ENCODE measurements around the gene SLC34A2.
A peak's percentile ranks its signal among the peaks of the same experiment; 100 is the strongest.

SLC34A2 gene

GRCh38 chr4:25710637-25711036, 55.0 kb downstream of the SLC34A2 start:
- no peak for DNase-seq (ENCODE audit: low read depth in 1 of 2, low spot score in 1 of 2)
- in situ Hi-C loops (cut with HindIII; ENCODE audit: low pct_unique_long_range_greater_than_20kb, low sequenced_read_pairs) = no loop called here
- no peak for TF ChIP-seq JUND (IDR thresholded peaks at IDR 0.05; ENCODE audit: low read depth)

GRCh38 chr4:25712611-25713010, 57.0 kb downstream of the SLC34A2 start:
- in situ Hi-C loops (cut with HindIII; ENCODE audit: low pct_unique_long_range_greater_than_20kb, low sequenced_read_pairs) = no loop called here
- no peak for DNase-seq (ENCODE audit: low read depth in 1 of 2, low spot score in 1 of 2)
- TF ChIP-seq JUND (IDR thresholded peaks at IDR 0.05; ENCODE audit: low read depth) = no peak

- TF ChIP-seq JUND (IDR thresholded peaks at IDR 0.05; ENCODE audit: low read depth) = no peak
- DNase-seq (ENCODE audit: low read depth in 1 of 2, low spot score in 1 of 2) = no peak
- in situ Hi-C loops (cut with HindIII; ENCODE audit: low pct_unique_long_range_greater_than_20kb, low sequenced_read_pairs) = no loop called here
Measured at GRCh38 chr4:25713812-25714211, 58.2 kb downstream of the SLC34A2 start.

GRCh38 chr4:25722964-25723363, 67.3 kb downstream of the SLC34A2 start:
- no peak for DNase-seq (ENCODE audit: low read depth in 1 of 2, low spot score in 1 of 2)
- in situ Hi-C loops (cut with HindIII; ENCODE audit: low pct_unique_long_range_greater_than_20kb, low sequenced_read_pairs) = no loop called here
- no peak for TF ChIP-seq JUND (IDR thresholded peaks at IDR 0.05; ENCODE audit: low read depth)

GRCh38 chr4:25723409-25723808, 67.8 kb downstream of the SLC34A2 start:
- peak in 1 of 2 experiments; percentile 69 for DNase-seq (ENCODE audit: low read depth in 1 of 2, low spot score in 1 of 2)
- in situ Hi-C loops (cut with HindIII; ENCODE audit: low pct_unique_long_range_greater_than_20kb, low sequenced_read_pairs) = no loop called here
- TF ChIP-seq JUND (IDR thresholded peaks at IDR 0.05; ENCODE audit: low read depth) = no peak

GRCh38 chr4:25725870-25726269, 70.2 kb downstream of the SLC34A2 start:
- no peak for TF ChIP-seq JUND (IDR thresholded peaks at IDR 0.05; ENCODE audit: low read depth)
- in situ Hi-C loops (cut with HindIII; ENCODE audit: low pct_unique_long_range_greater_than_20kb, low sequenced_read_pairs) = no loop called here
- DNase-seq (ENCODE audit: low read depth in 1 of 2, low spot score in 1 of 2) = no peak

GRCh38 chr4:25727711-25728493, 72.3 kb downstream of the SLC34A2 start:
- in situ Hi-C loops (cut with HindIII; ENCODE audit: low pct_unique_long_range_greater_than_20kb, low sequenced_read_pairs) = no loop called here
- DNase-seq (ENCODE audit: low read depth in 1 of 2, low spot score in 1 of 2) = peak in 1 of 2 experiments; percentile 18
- no peak for TF ChIP-seq JUND (IDR thresholded peaks at IDR 0.05; ENCODE audit: low read depth)
